Measurements from ENCODE around the gene CRYGB.

CRYGB gene

GRCh38 chr2:208153156-208153555 lies 7.2 kb upstream of the CRYGB start:
- in situ Hi-C loops (cut with HindIII; ENCODE audit: low sequenced_read_pairs): no loop called here

GRCh38 chr2:208150956-208151355 lies 5.0 kb upstream of the CRYGB start:
- TF ChIP-seq CTCF (IDR thresholded peaks at IDR 0.05; ENCODE audit: low read depth, low read length, missing control alignments): no peak
- DNase-seq (ENCODE audit: low read depth): no peak
- no peak overlapping the region for H3K4me3 ChIP-seq (ENCODE audit: low read depth, low read length)
- in situ Hi-C loops (cut with HindIII; ENCODE audit: low sequenced_read_pairs): no loop called here

More at GRCh38 chr2:208153156-208153555, 7.2 kb upstream of the CRYGB start:
- TF ChIP-seq CTCF (IDR thresholded peaks at IDR 0.05; ENCODE audit: low read depth, low read length, missing control alignments): no peak
- DNase-seq (ENCODE audit: low read depth): no peak
- no peak overlapping the region for H3K4me3 ChIP-seq (ENCODE audit: low read depth, low read length)

- no peak for TF ChIP-seq CTCF (IDR thresholded peaks at IDR 0.05; ENCODE audit: low read depth, low read length, missing control alignments)
- in situ Hi-C loops (cut with HindIII; ENCODE audit: low sequenced_read_pairs): no loop called here
- no peak overlapping the region for H3K4me3 ChIP-seq (ENCODE audit: low read depth, low read length)
- no peak for DNase-seq (ENCODE audit: low read depth)
These were observed 4.1 kb upstream of the CRYGB start for GRCh38 chr2:208150094-208150493.

GRCh38 chr2:208148803-208149202 lies 2.8 kb upstream of the CRYGB start:
- no peak overlapping the region for H3K4me3 ChIP-seq (ENCODE audit: low read depth, low read length)
- in situ Hi-C loops (cut with HindIII; ENCODE audit: low sequenced_read_pairs): no loop called here
- no peak for DNase-seq (ENCODE audit: low read depth)
- no peak for TF ChIP-seq CTCF (IDR thresholded peaks at IDR 0.05; ENCODE audit: low read depth, low read length, missing control alignments)

GRCh38 chr2:208147759-208148158 lies 1.8 kb upstream of the CRYGB start:
- in situ Hi-C loops (cut with HindIII; ENCODE audit: low sequenced_read_pairs): no loop called here

GRCh38 chr2:208147008-208147407 lies 1.1 kb upstream of the CRYGB start:
- no peak overlapping the region for H3K4me3 ChIP-seq (ENCODE audit: low read depth, low read length)
- no peak for DNase-seq (ENCODE audit: low read depth)
- no peak for TF ChIP-seq CTCF (IDR thresholded peaks at IDR 0.05; ENCODE audit: low read depth, low read length, missing control alignments)
- in situ Hi-C loops (cut with HindIII; ENCODE audit: low sequenced_read_pairs): no loop called here

More at GRCh38 chr2:208147759-208148158, 1.8 kb upstream of the CRYGB start:
- DNase-seq (ENCODE audit: low read depth): no peak
- H3K4me3 ChIP-seq (ENCODE audit: low read depth, low read length): no peak overlapping the region
- TF ChIP-seq CTCF (IDR thresholded peaks at IDR 0.05; ENCODE audit: low read depth, low read length, missing control alignments): no peak
